ENCODE measurements around the gene GH2. TPM values are rescaled to one million over a fixed set of nuclear protein-coding genes. Genes with fewer than 3 reads are reported as not detected.

Gene GH2
- total RNA-seq, 1 experiment from 2014 or later: not detected

DNA sequence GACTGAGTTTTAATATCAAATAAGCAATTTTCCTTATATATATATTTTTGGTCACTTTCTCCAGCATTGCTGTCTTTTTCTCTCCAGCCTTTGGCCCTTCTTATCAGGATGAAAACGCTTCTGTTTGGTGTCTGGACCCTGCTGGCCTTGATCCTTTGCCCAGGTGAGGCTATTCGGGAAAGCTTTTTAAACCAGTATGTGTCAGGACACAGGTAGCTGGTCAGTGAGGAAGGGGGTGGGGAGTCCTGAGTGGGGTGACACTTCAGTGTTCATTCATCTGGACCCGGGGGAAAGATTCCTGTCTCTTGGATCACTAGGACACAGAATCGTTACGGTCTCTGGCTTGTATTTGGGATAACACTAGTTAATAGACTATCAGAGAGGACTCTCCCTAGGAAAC, 27.0 kb downstream of the GH2 start:
- Histone ChIP-seq H3K4me2 (ENCODE audit: low read length) (no peak overlapping the region), H4K20me1 (ENCODE audit: low read length) (no peaks in the 10 kb centered on the region), H3F3A (ENCODE audit: low read length, unreplicated experiment) (no peaks in the 10 kb centered on the region), H3K9ac (ENCODE audit: low read length) (no peak overlapping the region), H3K27ac (ENCODE audit: low read length) (no peak overlapping the region), H3K4me1 (ENCODE audit: insufficient read depth, low read length) (no peaks in the 10 kb centered on the region), H3K79me2 (ENCODE audit: low read length) (no peaks in the 10 kb centered on the region), H3K36me3 (ENCODE audit: low read depth, low read length) (no peaks in the 10 kb centered on the region), H3K9me2 (replicated peaks; ENCODE audit: low read length) (no peaks in the 10 kb centered on the region), H2AFZ (ENCODE audit: low read length) (no peak overlapping the region), H3K27me3 (ENCODE audit: low read length) (peaks cover 1% of the 10 kb centered on the region; the same call in 1 of the 2 replicates), H3K9me3 (ENCODE audit: low read length) (no peaks in the 10 kb centered on the region), H3K4me3 (ENCODE audit: low read length) (no peak overlapping the region)
- no TSS peak for BruUV-seq (replicated peaks)
- ATAC-seq (no peak), DNase-seq (no peak)
- ChIA-PET CTCF (no interaction called here), POLR2A (ENCODE audit: unreplicated experiment) (no interaction called here)
- intact Hi-C loops (cut with micrococcal nuclease): no loop called here
- TF ChIP-seq EZH2phosphoT487 (IDR thresholded peaks at IDR 0.05; ENCODE audit: borderline replicate concordance, low read length) (no peak), CTCF (conservative IDR thresholded peaks at IDR 0.05; ENCODE audit: low read depth, low read length) (no peak), EZH2 (IDR thresholded peaks at IDR 0.05; ENCODE audit: low read length, unreplicated experiment) (no peak)

DNA sequence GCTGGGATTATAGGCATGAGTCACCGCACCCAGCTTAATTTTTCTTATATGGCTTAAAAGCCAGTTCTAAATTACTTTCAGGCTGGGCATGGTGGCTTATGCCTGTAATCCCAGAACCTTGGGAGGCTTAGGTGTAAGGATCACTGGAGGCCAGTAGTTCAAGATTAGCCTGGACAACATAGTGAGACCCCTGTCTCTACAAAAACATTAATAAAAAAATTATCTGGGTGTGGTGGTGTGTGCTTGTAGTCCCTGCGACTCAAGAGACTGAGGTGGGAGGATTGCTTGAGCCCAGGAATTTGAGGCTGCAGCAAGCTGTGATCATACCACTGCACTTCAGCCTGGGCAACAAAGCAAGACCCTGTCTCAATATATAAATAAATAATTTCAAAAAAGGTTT, 28.5 kb downstream of the GH2 start:
- no peak for DNase-seq
- H3K4me3 ChIP-seq (ENCODE audit: low read length): no peak overlapping the region
- no TSS peak for BruUV-seq (replicated peaks)
- H3K4me2 ChIP-seq (ENCODE audit: low read length): no peak overlapping the region
- no peak for TF ChIP-seq EZH2phosphoT487 (IDR thresholded peaks at IDR 0.05; ENCODE audit: borderline replicate concordance, low read length)
- no peak overlapping the region for H2AFZ ChIP-seq (ENCODE audit: low read length)
- no peaks in the 10 kb centered on the region for H3K27me3 ChIP-seq (ENCODE audit: low read length)
- no peaks in the 10 kb centered on the region for H3K4me1 ChIP-seq (ENCODE audit: insufficient read depth, low read length)
- intact Hi-C loops (cut with micrococcal nuclease): no loop called here
- no peaks in the 10 kb centered on the region for H4K20me1 ChIP-seq (ENCODE audit: low read length)
- H3K9me2 ChIP-seq (replicated peaks; ENCODE audit: low read length): no peaks in the 10 kb centered on the region
- POLR2A ChIA-PET (ENCODE audit: unreplicated experiment): no interaction called here
- no peak overlapping the region for H3K27ac ChIP-seq (ENCODE audit: low read length)
- no peaks in the 10 kb centered on the region for H3K79me2 ChIP-seq (ENCODE audit: low read length)
- H3K36me3 ChIP-seq (ENCODE audit: low read depth, low read length): no peaks in the 10 kb centered on the region
- peaks cover under 1% of the 10 kb centered on the region; the same call in 1 of the 2 replicates for H3K9me3 ChIP-seq (ENCODE audit: low read length)
- H3K9ac ChIP-seq (ENCODE audit: low read length): no peak overlapping the region
- no peak for ATAC-seq
- no peaks in the 10 kb centered on the region for H3F3A ChIP-seq (ENCODE audit: low read length, unreplicated experiment)
- CTCF ChIA-PET: interaction anchor here (1.0 kb wide), 1 partner anchor 13 kb away, joined by 6 read pairs; no protein-coding TSS in a partner anchor

DNA sequence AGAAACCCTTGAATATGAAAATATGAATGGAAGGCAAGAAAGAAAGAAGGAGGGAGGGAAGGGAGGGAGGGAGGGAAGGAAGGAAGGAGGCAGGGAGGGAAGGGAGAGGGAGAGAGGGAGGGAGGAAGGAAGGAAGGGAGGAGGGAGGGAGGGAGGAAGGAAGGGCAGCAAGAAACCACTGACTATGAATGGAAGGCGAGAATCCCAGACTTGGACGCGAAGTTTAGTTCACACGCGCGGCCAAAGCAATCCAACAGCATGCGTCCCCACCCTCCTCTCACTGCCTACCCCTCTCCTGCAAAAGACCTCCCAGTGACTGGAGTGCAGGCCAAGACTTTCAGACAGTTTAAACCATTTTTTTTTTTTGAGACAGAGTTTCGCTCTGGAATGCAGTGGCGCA, 31.3 kb downstream of the GH2 start:
- Histone ChIP-seq H3K9me3 (ENCODE audit: low read length) (peaks cover 3% of the 10 kb centered on the region; the same call in 1 of the 2 replicates), H4K20me1 (ENCODE audit: low read length) (no peaks in the 10 kb centered on the region), H3K27me3 (ENCODE audit: low read length) (no peaks in the 10 kb centered on the region), H3K4me2 (ENCODE audit: low read length) (no peak overlapping the region), H3K27ac (ENCODE audit: low read length) (no peak overlapping the region), H3K9me2 (replicated peaks; ENCODE audit: low read length) (no peaks in the 10 kb centered on the region), H3K36me3 (ENCODE audit: low read depth, low read length) (no peaks in the 10 kb centered on the region), H3K4me1 (ENCODE audit: insufficient read depth, low read length) (no peaks in the 10 kb centered on the region), H3K4me3 (ENCODE audit: low read length) (no peak overlapping the region), H3K79me2 (ENCODE audit: low read length) (no peaks in the 10 kb centered on the region), H3F3A (ENCODE audit: low read length, unreplicated experiment) (no peaks in the 10 kb centered on the region), H3K9ac (ENCODE audit: low read length) (no peak overlapping the region), H2AFZ (ENCODE audit: low read length) (no peak overlapping the region)
- no TSS peak for BruUV-seq (replicated peaks)
- intact Hi-C loops (cut with micrococcal nuclease): no loop called here
- ATAC-seq (no peak), DNase-seq (no peak)
- no peak for TF ChIP-seq EZH2phosphoT487 (IDR thresholded peaks at IDR 0.05; ENCODE audit: borderline replicate concordance, low read length)
- no peak for TF ChIP-seq CTCF (conservative IDR thresholded peaks at IDR 0.05; ENCODE audit: low read depth, low read length)
- no peak for TF ChIP-seq EZH2 (IDR thresholded peaks at IDR 0.05; ENCODE audit: low read length, unreplicated experiment)
- ChIA-PET CTCF (no interaction called here), POLR2A (ENCODE audit: unreplicated experiment) (no interaction called here)
